A549 (cell line): Measurements from ENCODE around the gene CATSPERB.

Experiments
- CTCF ChIP-seq: fragments of >200 bp; sonication (Bioruptor Twin); formaldehyde crosslinking; IDR thresholded peaks from 3 replicates; pipeline ENCODE4 v1.5.1; 2016
- FOSB ChIP-seq: fragments of 250-450 bp; sonication (Bioruptor Pico); IDR thresholded peaks from 2 replicates; pipeline ENCODE4 v1.5.0; 2020; ENCODE audit warnings: mild to moderate bottlenecking, moderate library complexity
- HMGXB4 ChIP-seq: fragments of 250-450 bp; sonication (Bioruptor Pico); IDR thresholded peaks from 2 replicates; pipeline ENCODE4 v1.5.0; 2021; ENCODE audit warnings: mild to moderate bottlenecking, moderate library complexity, borderline replicate concordance
- JUN ChIP-seq, 2 experiments: fragments of >200 bp; sonication (Bioruptor Twin); formaldehyde crosslinking; IDR thresholded peaks; 2 replicates in 1 of 2; 3 replicates in 1 of 2; pipeline ENCODE4 v1.6.1; 2016 to 2017
- NR3C1 ChIP-seq: fragments of >200 bp; sonication (Bioruptor Twin); formaldehyde crosslinking; IDR thresholded peaks from 3 replicates; pipeline ENCODE4 v1.6.1; 2017
- POLR2A ChIP-seq: IDR thresholded peaks from 2 replicates; pipeline ENCODE4 v1.6.1; 2012; ENCODE audit warnings: mild to moderate bottlenecking, low read length
- RNF2 ChIP-seq: fragments of 200-600 bp; sonication (generic); IDR thresholded peaks from 2 replicates; pipeline ENCODE4 v1.6.1; 2016; ENCODE audit warnings: low read depth, mild to moderate bottlenecking, antibody characterized with exemption, moderate library complexity, borderline replicate concordance
- SMC3 ChIP-seq: fragments of >200 bp; sonication (Bioruptor Twin); formaldehyde crosslinking; IDR thresholded peaks from 3 replicates; pipeline ENCODE4 v1.6.1; 2018; ENCODE audit warnings: inconsistent platforms
- ZC3H11A ChIP-seq: fragments of 450-650 bp; IDR thresholded peaks from 2 replicates; pipeline ENCODE4 v1.6.1; 2014; ENCODE audit warnings: antibody characterized with exemption, mild to moderate bottlenecking
- TF ChIP-seq, protein P1 (sequence below): fragments of 200-600 bp; sonication (generic); IDR thresholded peaks from 2 replicates; pipeline ENCODE4 v1.6.1; 2016; ENCODE audit warnings: antibody characterized with exemption, mild to moderate bottlenecking, moderate library complexity

DNA sequence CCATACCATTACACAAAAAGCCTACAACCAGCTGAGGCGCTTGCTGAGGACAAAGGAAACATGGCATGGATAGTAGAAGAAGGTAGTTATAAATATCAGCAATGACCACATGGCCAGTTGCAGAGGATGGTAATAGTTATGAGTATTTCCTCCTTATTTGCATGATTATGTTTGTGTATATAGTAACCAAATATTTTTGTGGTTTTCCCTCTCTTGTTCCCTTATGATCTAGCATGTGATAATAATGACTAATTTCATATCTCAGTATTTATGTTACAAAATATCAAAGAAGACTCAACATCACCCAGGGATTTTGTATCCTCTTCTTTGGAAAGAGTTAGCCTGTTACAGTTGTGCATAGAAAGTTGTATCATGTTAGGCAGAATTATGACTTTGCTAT, 13.5 kb upstream of the CATSPERB start:
- no peak for TF ChIP-seq RNF2
- no peak for TF ChIP-seq HMGXB4 (CRISPR knock-in tag)
- TF ChIP-seq NR3C1, result no peak
- no peak for TF ChIP-seq JUN (IDR thresholded peaks at IDR 0.05)
- TF ChIP-seq, protein P1, sequence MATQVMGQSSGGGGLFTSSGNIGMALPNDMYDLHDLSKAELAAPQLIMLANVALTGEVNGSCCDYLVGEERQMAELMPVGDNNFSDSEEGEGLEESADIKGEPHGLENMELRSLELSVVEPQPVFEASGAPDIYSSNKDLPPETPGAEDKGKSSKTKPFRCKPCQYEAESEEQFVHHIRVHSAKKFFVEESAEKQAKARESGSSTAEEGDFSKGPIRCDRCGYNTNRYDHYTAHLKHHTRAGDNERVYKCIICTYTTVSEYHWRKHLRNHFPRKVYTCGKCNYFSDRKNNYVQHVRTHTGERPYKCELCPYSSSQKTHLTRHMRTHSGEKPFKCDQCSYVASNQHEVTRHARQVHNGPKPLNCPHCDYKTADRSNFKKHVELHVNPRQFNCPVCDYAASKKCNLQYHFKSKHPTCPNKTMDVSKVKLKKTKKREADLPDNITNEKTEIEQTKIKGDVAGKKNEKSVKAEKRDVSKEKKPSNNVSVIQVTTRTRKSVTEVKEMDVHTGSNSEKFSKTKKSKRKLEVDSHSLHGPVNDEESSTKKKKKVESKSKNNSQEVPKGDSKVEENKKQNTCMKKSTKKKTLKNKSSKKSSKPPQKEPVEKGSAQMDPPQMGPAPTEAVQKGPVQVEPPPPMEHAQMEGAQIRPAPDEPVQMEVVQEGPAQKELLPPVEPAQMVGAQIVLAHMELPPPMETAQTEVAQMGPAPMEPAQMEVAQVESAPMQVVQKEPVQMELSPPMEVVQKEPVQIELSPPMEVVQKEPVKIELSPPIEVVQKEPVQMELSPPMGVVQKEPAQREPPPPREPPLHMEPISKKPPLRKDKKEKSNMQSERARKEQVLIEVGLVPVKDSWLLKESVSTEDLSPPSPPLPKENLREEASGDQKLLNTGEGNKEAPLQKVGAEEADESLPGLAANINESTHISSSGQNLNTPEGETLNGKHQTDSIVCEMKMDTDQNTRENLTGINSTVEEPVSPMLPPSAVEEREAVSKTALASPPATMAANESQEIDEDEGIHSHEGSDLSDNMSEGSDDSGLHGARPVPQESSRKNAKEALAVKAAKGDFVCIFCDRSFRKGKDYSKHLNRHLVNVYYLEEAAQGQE, result no peak
- no peak for TF ChIP-seq CTCF
- TF ChIP-seq FOSB (CRISPR knock-in tag), result no peak
- TF ChIP-seq SMC3, result no peak
- TF ChIP-seq POLR2A, result no peak
- no peak for TF ChIP-seq ZC3H11A
